Activated T-helper 1 cell treated with anti-CD3 and anti-CD28 coated beads, Interleukin-12 subunit alpha, Interleukin-12 subunit beta, Interleukin-2, Interleukin-4 antibody, amounts not matched to agents 30 ng/mL and 10 ng/mL and 1 ng/mL, durations not matched to agents 14 hours and 24 hours and 36 hours (primary cell): ENCODE measurements around the gene CEP152. TPM values are rescaled to one million over a fixed set of nuclear protein-coding genes. Genes with fewer than 3 reads are reported as not detected.

Source experiments
- DNase-seq: peaks from one replicate; pipeline ENCODE4 v3.0.0; 2021; ENCODE audit warnings: low spot score
- H3K27ac Mint-ChIP-seq: one replicate; pipeline ENCODE4 v1.8.0; 2021; ENCODE audit warnings: mild to moderate bottlenecking, mixed read lengths
- H3K27me3 Mint-ChIP-seq: one replicate; pipeline ENCODE4 v1.8.0; 2022; ENCODE audit warnings: mild to moderate bottlenecking, moderate library complexity, mixed read lengths; ENCODE audit not compliant: insufficient read depth
- H3K36me3 Mint-ChIP-seq: one replicate; pipeline ENCODE4 v1.8.0; 2021; ENCODE audit warnings: low read depth, mixed read lengths
- H3K4me1 Mint-ChIP-seq: one replicate; pipeline ENCODE4 v1.8.0; 2021; ENCODE audit warnings: low read depth, mixed read lengths
- H3K4me3 Mint-ChIP-seq: one replicate; pipeline ENCODE4 v1.8.0; 2021; ENCODE audit warnings: mild to moderate bottlenecking, moderate library complexity, mixed read lengths
- H3K9me3 Mint-ChIP-seq: one replicate; pipeline ENCODE4 v1.8.0; 2021; ENCODE audit warnings: mixed read lengths
- intact Hi-C: fragments of 100-400 bp; cut with micrococcal nuclease; formaldehyde crosslinking; loops from one replicate; pipeline ENCODE4 v1.15.1; 2024
- total RNA-seq: library from RNA; stranded (reverse); gene quantifications from 2 replicates; pipeline ENCODE4 v1.2.3, GENCODE V29; 2022

The CEP152 gene
- total RNA-seq, 1 donor from 2014 or later = 27.3 TPM

- Mint-ChIP-seq H3K9me3 (no peaks in the 10 kb centered on the region), H3K4me3 (no peak overlapping the region), H3K27ac (no peak overlapping the region), H3K36me3 (peaks cover 48% of the 10 kb centered on the region), H3K27me3 (no peaks in the 10 kb centered on the region), H3K4me1 (peaks cover 8% of the 10 kb centered on the region)
- intact Hi-C loops = no loop called here
- DNase-seq = no peak
Observed at GRCh38 chr15:48751595-48751994, 59.3 kb downstream of the CEP152 start.

- peaks cover 39% of the 10 kb centered on the region for H3K36me3 Mint-ChIP-seq
- no peaks in the 10 kb centered on the region for H3K27me3 Mint-ChIP-seq
- H3K4me3 Mint-ChIP-seq = no peak overlapping the region
- DNase-seq = no peak
- no peak overlapping the region for H3K27ac Mint-ChIP-seq
- peaks cover 8% of the 10 kb centered on the region for H3K4me1 Mint-ChIP-seq
- no peaks in the 10 kb centered on the region for H3K9me3 Mint-ChIP-seq
- intact Hi-C loops = no loop called here
Observed at GRCh38 chr15:48748535-48748934, 62.3 kb downstream of the CEP152 start.

DNA sequence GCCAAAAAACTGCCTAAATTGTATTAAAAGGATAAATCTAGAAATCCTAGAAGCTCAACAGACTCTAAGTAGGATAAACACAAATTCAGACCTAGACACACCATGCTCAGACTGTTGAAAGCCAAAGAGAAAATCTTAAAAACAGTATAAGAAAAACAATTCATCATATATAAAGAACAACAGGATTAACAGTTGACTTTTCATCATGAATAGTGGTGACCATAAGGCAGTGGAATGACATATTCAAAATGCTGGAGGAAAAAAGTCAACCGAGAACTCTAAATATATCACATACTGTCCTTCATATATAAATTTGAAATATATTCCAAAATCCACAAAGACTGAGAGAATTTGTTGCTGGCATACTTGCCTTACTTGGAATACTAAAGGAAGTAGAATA, 77.3 kb downstream of the CEP152 start:
- intact Hi-C loops = no loop called here
- peaks cover 13% of the 10 kb centered on the region for H3K9me3 Mint-ChIP-seq
- no peak overlapping the region for H3K4me3 Mint-ChIP-seq
- H3K4me1 Mint-ChIP-seq = no peaks in the 10 kb centered on the region
- DNase-seq = no peak
- H3K27ac Mint-ChIP-seq = no peak overlapping the region
- H3K36me3 Mint-ChIP-seq = peaks cover 48% of the 10 kb centered on the region
- H3K27me3 Mint-ChIP-seq = no peaks in the 10 kb centered on the region

DNA sequence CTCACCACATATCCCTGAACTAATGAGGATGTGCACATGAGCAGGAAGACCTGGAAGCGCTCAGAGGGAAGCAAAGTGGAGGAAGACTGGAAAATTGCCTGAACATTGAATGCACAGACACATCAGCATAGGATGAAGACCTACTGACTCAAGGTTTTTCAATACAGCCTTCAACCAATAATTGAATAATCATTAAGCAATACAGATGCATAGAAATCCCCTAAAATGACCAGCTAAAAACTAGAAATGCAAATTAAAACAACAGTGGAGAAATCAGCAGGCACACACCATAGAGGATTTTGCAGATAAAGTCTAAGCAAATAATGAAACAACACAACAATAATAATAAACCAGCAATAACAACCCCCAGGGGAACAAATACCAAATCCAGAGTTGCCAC, 80.4 kb downstream of the CEP152 start:
- peaks cover 13% of the 10 kb centered on the region for H3K9me3 Mint-ChIP-seq
- intact Hi-C loops = no loop called here
- no peaks in the 10 kb centered on the region for H3K27me3 Mint-ChIP-seq
- no peaks in the 10 kb centered on the region for H3K4me1 Mint-ChIP-seq
- no peak overlapping the region for H3K4me3 Mint-ChIP-seq
- H3K27ac Mint-ChIP-seq = no peak overlapping the region
- no peak for DNase-seq
- peaks cover 39% of the 10 kb centered on the region for H3K36me3 Mint-ChIP-seq

DNA sequence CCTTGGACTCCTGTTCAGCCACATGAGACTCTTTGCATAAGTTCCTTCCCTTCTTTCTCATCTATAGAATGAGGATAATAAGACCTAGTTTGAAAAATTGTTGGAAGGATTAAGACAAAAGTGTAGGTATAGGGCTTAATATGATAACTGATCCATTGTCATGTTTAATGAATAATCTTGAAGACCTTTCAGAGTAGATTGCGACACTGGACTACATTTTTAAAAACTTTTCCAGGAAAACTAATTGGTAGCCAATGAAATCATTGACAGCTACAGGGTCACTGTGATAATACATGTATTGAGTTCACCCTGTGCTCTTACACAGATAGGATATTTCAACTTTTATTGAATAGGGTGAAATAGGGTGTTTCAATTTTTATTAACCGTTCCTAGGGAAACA, 86.9 kb downstream of the CEP152 start:
- no peak for DNase-seq
- intact Hi-C loops = no loop called here
- no peaks in the 10 kb centered on the region for H3K9me3 Mint-ChIP-seq

DNA sequence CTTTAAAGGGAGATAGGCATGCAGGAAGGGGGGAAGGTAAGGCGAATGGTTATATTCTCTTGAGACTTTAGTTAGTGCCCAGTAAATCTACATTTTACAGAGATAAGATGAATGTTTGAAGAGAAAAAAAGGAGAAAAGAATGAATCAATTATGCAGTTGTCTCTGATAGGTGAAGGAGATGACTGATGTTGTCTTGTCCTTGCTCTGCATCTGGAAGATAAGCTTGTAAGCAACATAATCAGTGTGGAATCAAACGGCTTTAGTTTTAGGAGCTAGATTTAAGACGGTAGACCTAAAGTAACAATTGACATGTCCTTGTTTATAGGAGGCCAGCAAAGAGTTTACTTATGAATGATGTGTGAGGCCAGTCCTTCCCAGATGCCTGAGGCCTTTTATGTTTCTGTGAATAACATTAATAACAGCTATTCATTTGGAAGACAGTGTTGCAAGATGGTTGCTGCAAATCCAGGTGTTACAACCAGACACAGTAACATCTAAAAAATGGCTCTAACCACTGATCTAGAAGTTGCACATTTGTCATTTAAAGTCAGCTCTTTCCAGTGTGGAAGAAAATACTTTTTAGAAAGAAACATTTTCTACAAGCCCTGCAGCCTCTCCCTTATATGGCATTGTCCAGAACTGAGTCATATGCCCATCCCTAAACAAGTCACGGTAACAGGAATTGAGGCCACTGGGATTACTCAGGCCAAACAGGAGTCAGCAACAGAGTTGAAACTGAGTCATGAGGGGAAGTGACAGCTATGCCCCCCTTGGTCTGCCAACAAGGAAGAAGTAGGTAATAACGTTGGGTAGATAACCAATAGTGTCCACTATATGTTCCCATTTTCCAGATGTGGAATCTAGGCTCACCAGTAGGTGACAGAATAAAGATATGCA, 87.9 kb downstream of the CEP152 start:
- intact Hi-C loops = no loop called here
- peaks cover 9% of the 10 kb centered on the region for H3K36me3 Mint-ChIP-seq
- no peak overlapping the region for H3K4me3 Mint-ChIP-seq
- H3K9me3 Mint-ChIP-seq = no peaks in the 10 kb centered on the region
- DNase-seq = no peak
- H3K27me3 Mint-ChIP-seq = no peaks in the 10 kb centered on the region
- peaks cover 5% of the 10 kb centered on the region for H3K4me1 Mint-ChIP-seq
- H3K27ac Mint-ChIP-seq = no peak overlapping the region

More for the DNA sequence above, 86.9 kb downstream of the CEP152 start:
- Mint-ChIP-seq H3K4me3 (no peak overlapping the region), H3K27ac (no peak overlapping the region), H3K4me1 (peaks cover 5% of the 10 kb centered on the region), H3K27me3 (no peaks in the 10 kb centered on the region), H3K36me3 (peaks cover 17% of the 10 kb centered on the region)

GRCh38 chr15:48721061-48721810, 89.6 kb downstream of the CEP152 start:
- Mint-ChIP-seq H3K9me3 (peaks cover 9% of the 10 kb centered on the region), H3K36me3 (peaks cover 12% of the 10 kb centered on the region)

DNA sequence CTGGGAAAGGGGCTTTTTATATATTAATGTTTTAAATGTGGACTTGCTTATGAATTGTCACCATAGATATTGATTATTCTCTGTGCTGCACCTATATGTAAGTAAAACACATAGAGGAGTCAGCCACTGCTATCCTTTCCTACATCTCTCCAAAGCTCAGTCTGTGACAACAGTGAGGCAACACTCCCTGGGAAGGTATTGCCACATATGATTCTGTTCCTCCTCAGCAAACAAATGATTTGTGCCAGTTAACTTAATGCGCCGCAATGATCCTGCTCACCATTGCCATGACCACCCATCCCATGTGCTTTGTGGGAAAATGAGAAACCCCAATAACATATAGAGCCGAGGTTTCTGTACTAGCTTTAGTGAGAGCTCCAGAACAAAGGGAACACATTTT, 90.2 kb downstream of the CEP152 start:
- Mint-ChIP-seq H3K4me1 (peaks cover 5% of the 10 kb centered on the region), H3K9me3 (peaks cover 15% of the 10 kb centered on the region), H3K27ac (no peak overlapping the region), H3K4me3 (no peak overlapping the region), H3K27me3 (no peaks in the 10 kb centered on the region), H3K36me3 (peaks cover 13% of the 10 kb centered on the region)
- no peak for DNase-seq
- intact Hi-C loops = no loop called here

More at GRCh38 chr15:48721061-48721810, 89.6 kb downstream of the CEP152 start:
- no peak overlapping the region for H3K4me3 Mint-ChIP-seq
- H3K27ac Mint-ChIP-seq = no peak overlapping the region
- no peaks in the 10 kb centered on the region for H3K27me3 Mint-ChIP-seq
- intact Hi-C loops = no loop called here
- H3K4me1 Mint-ChIP-seq = peaks cover 5% of the 10 kb centered on the region
- no peak for DNase-seq

DNA sequence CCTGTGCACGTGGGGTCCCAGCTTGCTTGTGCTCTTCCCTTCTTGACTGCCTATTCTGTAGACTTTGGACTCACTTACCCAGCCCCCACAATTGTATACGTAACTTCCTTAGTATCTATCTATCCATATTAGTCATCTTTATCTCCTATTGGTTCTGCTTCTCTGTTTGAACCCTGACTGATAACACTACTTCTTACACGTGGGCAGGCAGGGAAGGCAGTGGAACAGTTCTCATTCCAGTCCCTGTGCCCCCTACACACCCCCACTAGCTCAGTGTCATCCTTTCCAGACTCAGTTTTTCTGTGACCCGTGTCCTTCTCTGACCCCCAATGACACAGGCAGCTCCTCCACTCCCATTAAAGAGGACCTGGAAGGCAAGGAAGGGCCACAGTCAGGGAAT, 91.2 kb downstream of the CEP152 start:
- no peak for DNase-seq
- H3K27ac Mint-ChIP-seq = peak overlapping the region; percentile 2
- peaks cover 5% of the 10 kb centered on the region for H3K4me1 Mint-ChIP-seq
- H3K36me3 Mint-ChIP-seq = peaks cover 13% of the 10 kb centered on the region
- intact Hi-C loops = no loop called here
- no peak overlapping the region for H3K4me3 Mint-ChIP-seq
- H3K9me3 Mint-ChIP-seq = peaks cover 18% of the 10 kb centered on the region
- no peaks in the 10 kb centered on the region for H3K27me3 Mint-ChIP-seq

- peaks cover 13% of the 10 kb centered on the region for H3K36me3 Mint-ChIP-seq
- no peak for DNase-seq
- H3K27ac Mint-ChIP-seq = no peak overlapping the region
- H3K27me3 Mint-ChIP-seq = peaks cover 2% of the 10 kb centered on the region
- H3K4me3 Mint-ChIP-seq = no peak overlapping the region
- H3K9me3 Mint-ChIP-seq = peaks cover 18% of the 10 kb centered on the region
- peaks cover 5% of the 10 kb centered on the region for H3K4me1 Mint-ChIP-seq
- intact Hi-C loops = no loop called here
Observed at GRCh38 chr15:48718646-48719045, 92.2 kb downstream of the CEP152 start.

DNA sequence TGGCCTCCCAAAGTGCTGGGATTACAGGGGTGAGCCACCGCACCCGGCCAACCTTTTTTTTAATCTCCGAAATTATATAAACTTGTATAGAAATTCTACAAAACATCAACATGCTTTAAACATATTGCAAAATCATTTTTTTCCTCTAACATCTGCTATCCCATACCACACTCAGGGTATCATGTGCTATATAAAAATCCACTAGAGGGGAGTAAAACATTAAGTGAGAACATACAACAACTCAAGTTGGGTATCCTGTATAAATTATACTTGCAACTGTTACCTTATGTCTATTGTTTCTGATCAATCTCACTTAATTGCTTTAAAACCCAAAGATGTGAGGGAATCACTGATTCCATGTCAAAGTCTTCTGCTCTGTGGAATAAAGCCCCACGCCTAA, 93.4 kb downstream of the CEP152 start:
- Mint-ChIP-seq H3K9me3 (peaks cover 18% of the 10 kb centered on the region), H3K4me1 (peaks cover 5% of the 10 kb centered on the region), H3K4me3 (no peak overlapping the region), H3K36me3 (peaks cover 11% of the 10 kb centered on the region), H3K27ac (no peak overlapping the region), H3K27me3 (peaks cover 2% of the 10 kb centered on the region)
- DNase-seq = no peak
- intact Hi-C loops = no loop called here

DNA sequence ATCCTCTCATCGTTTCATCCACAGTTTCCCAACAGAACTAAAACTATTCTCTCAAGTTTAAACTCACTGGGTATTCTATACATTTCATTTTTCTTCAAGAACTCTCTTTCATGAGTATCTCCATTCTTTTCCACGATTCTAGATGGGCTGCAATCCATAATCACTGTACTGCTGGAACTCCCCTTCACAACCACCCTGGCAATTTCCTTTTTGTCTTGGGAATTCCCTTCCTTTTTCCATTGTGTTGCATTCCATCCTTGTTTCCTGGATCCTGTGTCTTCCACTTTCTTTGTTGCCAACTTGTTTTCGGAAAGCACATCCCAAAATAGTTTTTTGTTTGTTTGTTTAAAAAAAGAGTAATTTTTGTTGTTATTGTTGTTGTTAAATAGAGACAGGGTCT, 98.3 kb downstream of the CEP152 start:
- Mint-ChIP-seq H3K27me3 (peaks cover 5% of the 10 kb centered on the region), H3K4me3 (no peak overlapping the region), H3K36me3 (peaks cover 12% of the 10 kb centered on the region), H3K4me1 (no peaks in the 10 kb centered on the region), H3K27ac (no peak overlapping the region), H3K9me3 (peaks cover 16% of the 10 kb centered on the region)
- intact Hi-C loops = no loop called here
- no peak for DNase-seq

DNA sequence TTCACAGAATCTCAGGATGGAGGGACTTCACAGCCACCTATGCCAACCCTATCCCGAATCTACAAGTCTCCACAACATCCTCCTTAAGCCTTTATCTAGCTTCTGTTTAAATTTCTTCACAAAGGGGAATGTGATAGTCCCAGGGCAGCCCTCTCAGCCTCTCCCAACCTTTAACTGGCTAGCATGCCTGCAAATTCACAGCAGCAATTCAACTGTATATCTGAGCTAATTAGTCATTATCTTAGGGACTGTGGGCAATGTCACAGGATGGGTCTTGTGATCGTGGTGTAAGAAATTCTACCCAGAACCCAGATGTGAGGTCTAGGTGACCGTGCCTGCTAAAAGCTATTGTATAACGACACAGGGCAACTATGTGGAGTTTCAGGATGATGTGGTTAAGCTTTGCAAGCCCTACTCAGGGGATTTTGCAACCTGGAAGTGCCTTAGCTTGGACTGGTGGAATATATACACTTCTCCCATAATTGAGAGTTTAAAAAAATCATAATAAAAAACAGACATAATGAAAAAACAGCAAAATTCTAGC, 99.8 kb downstream of the CEP152 start:
- intact Hi-C loops = no loop called here

More for the DNA sequence above, 99.8 kb downstream of the CEP152 start:
- H3K4me1 Mint-ChIP-seq = no peaks in the 10 kb centered on the region
- peaks cover 5% of the 10 kb centered on the region for H3K27me3 Mint-ChIP-seq
- peaks cover 11% of the 10 kb centered on the region for H3K9me3 Mint-ChIP-seq
- H3K4me3 Mint-ChIP-seq = no peak overlapping the region
- peaks cover 4% of the 10 kb centered on the region for H3K36me3 Mint-ChIP-seq
- DNase-seq = no peak
- no peak overlapping the region for H3K27ac Mint-ChIP-seq
